Keratinocyte (primary cell): ENCODE measurements around the gene TENM4. TPM values are rescaled to one million over a fixed set of nuclear protein-coding genes. Genes with fewer than 3 reads are reported as not detected.

Source experiments
- DNase-seq: peaks from one replicate; pipeline ENCODE4 v3.0.0-alpha.2; 2011; ENCODE audit warnings: low read depth, missing footprints, low spot score
- FAIRE-seq: peaks from 2 replicates; lab custom pipeline; 2011; peaks lifted over from hg19 to GRCh38; lab: Jason Lieb, UNC
- H2AFZ ChIP-seq: 2 replicates; pipeline ENCODE4 v1.6.0; 2012; ENCODE audit warnings: low read length, control low read depth, inconsistent platforms; ENCODE audit not compliant: control insufficient read depth
- H3K27ac ChIP-seq: 2 replicates; pipeline ENCODE4 v1.5.1; 2011; ENCODE audit warnings: low read length; ENCODE audit not compliant: control insufficient read depth, insufficient read depth
- H3K27me3 ChIP-seq: 3 replicates; pipeline ENCODE4 v1.6.0; 2011; ENCODE audit warnings: low read length; ENCODE audit not compliant: control insufficient read depth, insufficient read depth; ENCODE audit errors: extremely low read depth
- H3K36me3 ChIP-seq, 2 experiments: 2 replicates in 1 of 2; 3 replicates in 1 of 2; pipeline ENCODE4 v1.5.1; 2011; ENCODE audit warnings: low read length in 2 of 2, mild to moderate bottlenecking in 1 of 2; ENCODE audit not compliant: control insufficient read depth in 2 of 2, insufficient read depth in 2 of 2; ENCODE audit errors: extremely low read depth in 1 of 2
- H3K4me1 ChIP-seq: 3 replicates; pipeline ENCODE4 v1.5.1; 2011; ENCODE audit warnings: low read length; ENCODE audit not compliant: control insufficient read depth, insufficient read depth; ENCODE audit errors: extremely low read depth
- H3K4me2 ChIP-seq: 3 replicates; pipeline ENCODE4 v1.6.0; 2011; ENCODE audit warnings: low read depth, low read length; ENCODE audit not compliant: control insufficient read depth, insufficient read depth; ENCODE audit errors: extremely low read depth
- H3K4me3 ChIP-seq, 3 experiments: fragments of 200-600 bp in 1 of 3; sonication (generic) in 1 of 3; 2 replicates in 2 of 3; 3 replicates in 1 of 3; pipeline ENCODE4 v1.5.1; 2011 to 2016; ENCODE audit warnings: low read length in 3 of 3, mild to moderate bottlenecking in 3 of 3, control low read depth in 2 of 3, inconsistent platforms in 1 of 3, low read depth in 1 of 3, mixed read lengths in 1 of 3, mixed run types in 1 of 3, moderate library complexity in 1 of 3; ENCODE audit not compliant: control insufficient read depth in 2 of 3, insufficient read depth in 2 of 3; ENCODE audit errors: extremely low read depth in 1 of 3
- H3K79me2 ChIP-seq: 2 replicates; pipeline ENCODE4 v1.6.0; 2012; ENCODE audit warnings: low read length; ENCODE audit not compliant: control insufficient read depth, insufficient read depth
- H3K9ac ChIP-seq: 3 replicates; pipeline ENCODE4 v1.6.0; 2011; ENCODE audit warnings: low read length; ENCODE audit not compliant: control insufficient read depth, insufficient read depth; ENCODE audit errors: extremely low read depth
- H3K9me1 ChIP-seq: 3 replicates; pipeline ENCODE4 v1.6.0; 2011; ENCODE audit warnings: low read length; ENCODE audit not compliant: control insufficient read depth, insufficient read depth; ENCODE audit errors: extremely low read depth
- H3K9me3 ChIP-seq: 2 replicates; pipeline ENCODE4 v1.5.1; 2012; ENCODE audit warnings: low read depth, low read length; ENCODE audit not compliant: control insufficient read depth
- H4K20me1 ChIP-seq: 3 replicates; pipeline ENCODE4 v1.6.0; 2011; ENCODE audit warnings: low read length; ENCODE audit not compliant: control insufficient read depth, insufficient read depth; ENCODE audit errors: extremely low read depth
- EZH2 ChIP-seq: IDR thresholded peaks from one replicate; pipeline ENCODE4 v1.6.1; 2012; ENCODE audit warnings: inconsistent platforms, mild to moderate bottlenecking, low read length, moderate library complexity
- dilution Hi-C: fragments of 300-500 bp; cut with MboI; formaldehyde crosslinking; loops from one replicate; pipeline ENCODE4 v1.7.0; 2020; ENCODE audit warnings: low sequenced_read_pairs; ENCODE audit not compliant: extremely low pct_ligation_motif_present
- polyA plus RNA-seq, 5 experiments: library from polyadenylated mRNA; depleted of rRNA in 3 of 5; stranded (reverse) in 3 of 5; stranded (forward) in 1 of 5; unstranded in 1 of 5; fragments of >200 nt; gene quantifications; 1 replicate in 1 of 5; 2 replicates in 3 of 5; 3 replicates in 1 of 5; pipeline versions ENCODE4 v1.2.1 to v1.2.3, GENCODE V29; 2011 to 2012; ENCODE audit warnings: missing spikeins in 2 of 5, low read depth in 1 of 5, low replicate concordance in 1 of 5
- TF ChIP-seq, protein P1 (sequence below), 3 experiments: IDR thresholded peaks in 1 of 3; conservative IDR thresholded peaks in 1 of 3; optimal IDR thresholded peaks in 1 of 3; 2 replicates in 2 of 3; 3 replicates in 1 of 3; pipeline versions ENCODE3 to v1.5.1; 2011; ENCODE audit warnings: low read length in 3 of 3, mild to moderate bottlenecking in 3 of 3, moderate library complexity in 2 of 3, control low read depth in 1 of 3, inconsistent platforms in 1 of 3; ENCODE audit not compliant: insufficient read depth in 2 of 3; ENCODE audit errors: extremely low read depth in 1 of 3

The TENM4 gene
- polyA plus RNA-seq, 1 donor (not counting 4 experiments of a cell fraction or from before 2014, with no cell fraction given): 3.5 TPM

DNA sequence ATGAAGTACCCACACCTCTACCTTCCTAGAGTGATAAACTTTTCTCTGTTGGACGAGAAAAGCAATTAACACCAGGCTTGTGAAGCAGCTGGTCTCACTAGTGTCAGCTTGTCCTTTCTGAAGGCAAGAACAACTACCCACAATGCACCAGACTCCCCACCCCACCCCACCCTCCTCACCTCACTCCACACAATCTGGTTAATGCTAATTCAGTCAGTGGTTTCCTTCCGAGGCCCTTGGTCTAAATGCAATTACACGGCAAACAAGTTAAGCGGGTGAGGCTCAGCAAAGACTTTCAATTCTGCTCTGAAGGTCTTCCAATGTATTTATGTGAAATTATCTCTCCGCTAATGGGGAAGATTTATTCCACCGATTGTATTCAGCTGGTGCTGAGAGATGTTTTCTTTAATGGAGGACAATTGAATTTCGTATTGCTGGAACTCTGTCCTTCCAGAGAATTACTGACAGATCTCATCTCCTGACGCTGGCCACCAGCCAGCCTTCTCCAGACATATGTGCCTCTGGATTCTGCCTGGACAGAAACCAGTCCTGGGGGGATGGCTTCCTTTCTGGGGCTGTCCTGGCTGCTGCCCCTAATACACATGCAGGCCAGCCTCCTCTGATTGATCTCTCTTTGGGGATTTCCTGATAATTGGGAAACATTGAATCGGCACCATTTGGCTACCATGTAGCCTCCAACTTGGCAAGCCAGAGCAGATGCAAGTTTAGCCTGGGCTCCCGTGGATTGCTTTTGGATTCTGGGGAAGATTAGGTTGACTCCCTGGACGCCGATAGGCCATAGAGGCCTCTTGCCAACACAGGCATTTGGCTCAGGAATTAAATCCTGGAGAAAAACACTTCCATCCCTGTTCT is 700.4 kb downstream of the TENM4 start:
- Histone ChIP-seq H3K4me3 (no peak overlapping the region), H3K27ac (no peak overlapping the region), H3K27me3 (no peaks in the 10 kb centered on the region), H2AFZ (no peak overlapping the region), H3K9me3 (no peaks in the 10 kb centered on the region), H3K9ac (no peak overlapping the region), H3K9me1 (no peaks in the 10 kb centered on the region), H3K4me1 (peaks cover 14% of the 10 kb centered on the region), H3K4me2 (no peak overlapping the region), H4K20me1 (no peaks in the 10 kb centered on the region), H3K36me3 (no peaks in the 10 kb centered on the region), H3K79me2 (no peaks in the 10 kb centered on the region)
- no peak for DNase-seq
- TF ChIP-seq, protein P1, sequence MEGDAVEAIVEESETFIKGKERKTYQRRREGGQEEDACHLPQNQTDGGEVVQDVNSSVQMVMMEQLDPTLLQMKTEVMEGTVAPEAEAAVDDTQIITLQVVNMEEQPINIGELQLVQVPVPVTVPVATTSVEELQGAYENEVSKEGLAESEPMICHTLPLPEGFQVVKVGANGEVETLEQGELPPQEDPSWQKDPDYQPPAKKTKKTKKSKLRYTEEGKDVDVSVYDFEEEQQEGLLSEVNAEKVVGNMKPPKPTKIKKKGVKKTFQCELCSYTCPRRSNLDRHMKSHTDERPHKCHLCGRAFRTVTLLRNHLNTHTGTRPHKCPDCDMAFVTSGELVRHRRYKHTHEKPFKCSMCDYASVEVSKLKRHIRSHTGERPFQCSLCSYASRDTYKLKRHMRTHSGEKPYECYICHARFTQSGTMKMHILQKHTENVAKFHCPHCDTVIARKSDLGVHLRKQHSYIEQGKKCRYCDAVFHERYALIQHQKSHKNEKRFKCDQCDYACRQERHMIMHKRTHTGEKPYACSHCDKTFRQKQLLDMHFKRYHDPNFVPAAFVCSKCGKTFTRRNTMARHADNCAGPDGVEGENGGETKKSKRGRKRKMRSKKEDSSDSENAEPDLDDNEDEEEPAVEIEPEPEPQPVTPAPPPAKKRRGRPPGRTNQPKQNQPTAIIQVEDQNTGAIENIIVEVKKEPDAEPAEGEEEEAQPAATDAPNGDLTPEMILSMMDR (optimal IDR thresholded peaks at IDR 0.05 in 1 of 3, IDR thresholded peaks at IDR 0.05 in 1 of 3, conservative IDR thresholded peaks at IDR 0.05 in 1 of 3; ENCODE audit: extremely low read depth in 1 of 3, insufficient read depth in 2 of 3, low read length in 3 of 3): no peak
- TF ChIP-seq EZH2: no peak
- dilution Hi-C loops: no loop called here
- FAIRE-seq: no peak

DNA sequence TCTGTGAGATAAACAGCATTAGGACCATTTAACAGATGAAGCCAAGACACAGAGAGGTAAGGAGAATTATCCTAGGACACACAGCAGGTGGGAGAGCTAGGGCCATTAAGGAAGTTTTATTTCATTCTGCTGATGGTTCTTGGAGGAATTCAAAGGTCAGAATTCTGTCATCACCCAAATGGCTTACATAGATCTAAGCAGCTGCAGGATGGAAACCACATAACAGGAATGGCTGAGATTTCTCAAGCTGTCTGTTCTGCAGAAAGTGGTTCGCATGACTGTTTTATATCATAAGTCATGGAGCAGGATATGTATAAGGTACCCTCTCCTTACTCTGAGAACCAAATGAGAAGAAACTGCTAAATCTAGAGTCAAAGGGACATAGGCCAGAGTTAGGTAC is 702.9 kb downstream of the TENM4 start:
- peak; percentile 17 for FAIRE-seq
- Histone ChIP-seq H3K4me1 (peaks cover 8% of the 10 kb centered on the region), H3K27ac (no peak overlapping the region), H3K79me2 (no peaks in the 10 kb centered on the region), H3K36me3 (no peaks in the 10 kb centered on the region), H3K9ac (no peak overlapping the region), H3K9me1 (no peaks in the 10 kb centered on the region), H4K20me1 (no peaks in the 10 kb centered on the region), H3K27me3 (no peaks in the 10 kb centered on the region), H3K4me2 (no peak overlapping the region), H3K9me3 (no peaks in the 10 kb centered on the region), H3K4me3 (no peak overlapping the region), H2AFZ (no peak overlapping the region)
- dilution Hi-C loops: no loop called here
- DNase-seq: no peak
- no peak for TF ChIP-seq EZH2
- TF ChIP-seq, protein P1 (optimal IDR thresholded peaks at IDR 0.05 in 1 of 3, IDR thresholded peaks at IDR 0.05 in 1 of 3, conservative IDR thresholded peaks at IDR 0.05 in 1 of 3; ENCODE audit: extremely low read depth in 1 of 3, insufficient read depth in 2 of 3, low read length in 3 of 3): no peak
